Measurements from ENCODE around the gene B3GNT2.
A peak's percentile ranks its signal among the peaks of the same experiment; 100 is the strongest.
"Not testable (repeated sequence)": the region's sequence is repeated elsewhere in the genome, so short reads cannot be mapped to it uniquely, and the experiment has no call there.

B3GNT2 gene

GRCh38 chr2:62186156-62186905 is 9.6 kb upstream of the B3GNT2 start:
- DNase-seq: no peak

GRCh38 chr2:62187246-62187645 is 8.7 kb upstream of the B3GNT2 start:
- no peak for DNase-seq

DNA sequence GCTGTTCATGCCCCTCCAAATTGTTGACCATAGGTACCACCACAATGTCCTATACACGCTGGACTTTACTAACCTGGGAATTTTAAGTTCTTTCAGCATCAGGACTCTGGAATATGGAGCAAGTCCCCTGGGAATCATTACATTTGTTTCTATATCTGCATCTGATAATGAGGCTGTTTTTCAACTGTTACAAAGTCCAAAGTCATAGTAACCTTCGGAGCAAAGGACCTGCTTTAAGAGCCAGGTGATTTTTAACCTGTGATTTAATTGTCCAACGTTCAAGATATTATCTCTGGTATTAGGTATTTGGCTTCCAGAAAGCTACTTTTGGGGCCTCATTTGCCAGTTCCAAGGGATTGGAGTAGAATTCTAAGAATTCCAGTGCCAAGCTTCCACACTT is 7.5 kb upstream of the B3GNT2 start:
- DNase-seq: no peak

DNA sequence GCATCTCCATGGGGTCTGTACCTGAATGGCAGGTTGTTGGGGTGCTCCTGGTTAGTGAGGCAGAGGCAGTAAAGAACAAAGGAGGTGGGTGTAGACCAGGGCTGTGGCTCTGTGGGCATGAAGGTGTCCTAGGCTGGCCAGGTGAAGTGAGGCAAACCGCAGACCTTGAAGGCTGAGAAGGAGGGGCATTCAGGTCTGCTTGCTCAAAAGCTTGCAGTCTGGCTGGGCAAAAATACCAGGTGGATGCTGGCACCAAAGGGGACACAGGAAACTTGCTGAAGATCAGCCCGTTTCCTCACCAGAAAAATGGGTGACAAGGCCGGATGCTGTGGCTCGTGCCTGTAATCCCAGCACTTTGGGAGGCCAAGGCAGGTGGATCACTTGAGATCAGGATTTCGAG is 6.7 kb upstream of the B3GNT2 start:
- DNase-seq: no peak

DNA sequence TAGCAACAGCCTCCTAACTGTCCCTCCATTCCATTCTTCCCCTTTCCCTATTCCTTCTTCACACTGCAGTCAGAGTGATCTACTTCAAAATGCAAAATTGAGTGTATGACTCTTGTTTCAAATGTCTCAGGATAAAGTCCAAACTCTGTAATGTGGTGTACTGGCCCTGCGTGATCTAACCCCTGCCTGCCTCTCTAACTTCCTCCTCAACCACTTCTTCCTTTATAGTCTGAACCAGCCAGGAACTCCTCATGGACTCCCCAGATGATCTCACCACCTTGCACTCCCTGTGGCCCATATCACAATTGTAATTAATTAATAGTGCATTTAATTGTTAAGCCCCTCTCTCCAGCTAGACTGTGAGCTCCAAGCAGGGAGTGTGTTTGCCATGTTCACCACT is 3.1 kb upstream of the B3GNT2 start:
- no peak for DNase-seq

- DNase-seq: no peak
Observed at GRCh38 chr2:62194558-62195420, 1.1 kb upstream of the B3GNT2 start.

- peak; percentile 59 for DNase-seq
Observed at GRCh38 chr2:62196278-62196901, 475 bp downstream of the B3GNT2 start.

- DNase-seq: peak; percentile 43
Observed at GRCh38 chr2:62197011-62197924, 1.4 kb downstream of the B3GNT2 start.

GRCh38 chr2:62197925-62198633 is 2.2 kb downstream of the B3GNT2 start:
- DNase-seq: no peak

- not testable (repeated sequence) for DNase-seq
Observed at GRCh38 chr2:62198854-62199253, 2.9 kb downstream of the B3GNT2 start.

GRCh38 chr2:62199392-62200125 is 3.6 kb downstream of the B3GNT2 start:
- DNase-seq: no peak

DNA sequence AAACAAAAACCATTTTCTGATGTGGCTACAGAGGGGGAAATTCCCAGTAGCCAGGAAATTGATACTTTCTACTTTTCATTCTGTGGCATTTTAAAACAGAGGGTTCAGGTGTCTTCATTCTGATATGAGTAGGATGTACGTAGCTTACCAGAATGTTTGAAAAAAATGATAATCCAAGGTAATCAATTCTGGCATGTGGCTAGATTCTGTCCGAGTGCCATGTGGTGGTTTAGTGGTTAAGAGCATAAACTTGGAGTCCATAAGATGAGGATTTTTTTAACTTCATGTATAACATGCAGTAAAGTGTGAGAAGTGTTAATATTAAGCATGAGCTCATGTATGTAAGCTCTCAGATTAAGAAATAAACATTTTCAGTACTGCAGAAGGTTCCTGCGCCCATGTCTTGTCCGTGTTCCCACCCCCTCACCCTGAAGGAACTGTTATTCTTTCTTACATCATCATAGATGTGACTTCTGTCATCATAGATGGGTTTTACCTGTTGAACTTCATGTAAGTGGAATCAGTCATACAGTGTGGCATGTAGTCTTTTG is 4.5 kb downstream of the B3GNT2 start:
- no peak for DNase-seq

- DNase-seq: no peak
Observed at GRCh38 chr2:62200868-62201267, 5.0 kb downstream of the B3GNT2 start.

DNA sequence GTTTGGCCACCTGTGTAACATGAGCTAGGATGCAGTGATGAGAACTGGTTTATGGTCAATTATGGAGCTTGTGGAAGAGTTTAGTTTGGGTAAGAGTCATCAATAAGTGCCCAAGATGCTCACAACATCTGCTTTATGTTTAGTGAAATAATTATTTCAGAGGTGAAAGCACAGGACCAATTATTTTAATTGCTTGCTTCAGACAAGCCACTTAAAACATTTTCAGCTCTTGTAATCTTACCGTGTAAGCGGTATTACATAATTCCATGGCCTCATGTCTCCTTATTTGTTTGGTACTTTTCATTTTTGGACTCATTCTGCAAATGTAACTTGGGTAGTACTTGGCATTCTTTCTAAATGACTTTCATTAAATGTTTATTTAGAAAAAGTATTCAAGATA is 5.4 kb downstream of the B3GNT2 start:
- DNase-seq: no peak

DNA sequence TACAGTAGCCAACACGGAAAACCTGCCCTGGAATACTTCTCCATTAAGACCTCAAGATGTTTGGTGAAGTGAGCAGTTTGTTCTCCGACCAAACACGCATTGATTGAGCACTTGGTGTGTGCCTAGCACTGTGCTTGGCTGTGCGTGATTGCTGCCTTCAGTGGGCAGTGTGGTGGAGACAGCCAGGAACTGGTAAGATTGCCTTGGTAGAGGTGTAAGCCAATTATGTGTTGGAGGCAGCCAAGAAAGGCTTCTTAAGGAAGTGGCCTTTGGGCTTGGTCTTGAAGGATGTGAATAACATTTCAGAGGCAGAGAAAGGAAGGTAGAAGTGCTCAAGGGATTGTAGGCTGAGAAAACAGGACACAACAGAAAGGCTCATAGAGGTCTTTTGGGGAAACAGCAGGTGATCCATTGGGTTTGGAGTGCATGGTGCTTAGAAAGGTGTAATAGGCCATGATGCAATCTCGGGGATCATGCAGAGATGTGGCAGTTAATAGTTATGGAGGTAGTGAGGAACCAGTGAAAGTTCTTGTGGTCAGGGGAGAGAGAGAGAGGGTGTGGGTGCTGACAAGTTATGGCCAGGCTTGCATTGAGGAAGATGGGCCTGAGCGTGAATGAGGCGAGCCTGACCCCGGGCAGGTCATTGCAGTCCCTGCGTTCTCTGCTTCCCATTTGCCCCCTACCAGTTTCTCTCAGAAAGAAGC is 6.3 kb downstream of the B3GNT2 start:
- DNase-seq: no peak

DNA sequence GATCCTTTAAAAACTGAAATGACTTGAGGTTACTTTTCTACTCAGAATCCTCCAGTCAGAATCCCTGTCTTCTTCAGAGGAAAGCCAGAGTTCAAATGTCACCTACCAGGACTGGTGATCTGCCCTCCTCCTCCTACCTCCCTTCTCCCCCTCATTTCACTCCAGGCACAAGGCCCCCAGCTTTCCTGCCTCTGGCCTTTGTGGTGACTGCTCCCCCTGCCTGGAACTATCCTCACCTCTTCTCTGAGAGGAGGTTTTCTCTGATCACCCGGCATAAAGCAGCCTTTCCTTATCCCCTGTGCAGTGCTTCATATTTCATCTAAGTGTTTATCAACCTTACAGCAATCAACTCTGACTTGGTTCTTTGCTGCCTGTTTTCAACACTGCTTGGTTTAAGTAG is 6.8 kb downstream of the B3GNT2 start:
- no peak for DNase-seq

- DNase-seq: no peak
Observed at GRCh38 chr2:62203459-62203858, 7.5 kb downstream of the B3GNT2 start.

- DNase-seq: no peak
Observed at GRCh38 chr2:62204998-62205496, 9.1 kb downstream of the B3GNT2 start.

GRCh38 chr2:62205554-62205953 is 9.6 kb downstream of the B3GNT2 start:
- DNase-seq: no peak

DNA sequence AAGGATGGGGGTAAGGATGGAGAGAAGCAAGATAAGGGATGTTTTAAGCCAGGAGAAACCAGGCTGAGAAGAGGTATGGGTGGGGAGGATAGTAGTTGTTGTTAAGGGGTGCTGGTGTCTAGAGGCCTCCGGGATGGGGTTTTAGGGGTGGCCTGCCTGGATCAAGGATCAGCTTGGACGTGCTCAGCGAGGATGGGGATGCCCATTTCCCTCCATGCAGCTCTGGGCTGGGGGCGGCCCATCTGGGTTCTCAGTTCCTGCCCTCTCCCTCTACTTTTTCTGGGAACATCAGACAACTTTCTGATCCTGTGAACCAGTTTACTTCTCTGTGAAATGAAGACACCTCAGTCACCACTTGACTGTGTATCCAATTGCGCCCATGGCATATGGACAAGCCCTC is 10.1 kb downstream of the B3GNT2 start:
- DNase-seq: no peak

All from activated gamma-delta T cell treated with Interleukin-2 at 50 U/mL for 16 hours (primary cell).